Panc1 (cell line): ENCODE measurements around the gene HOPX.

ENCODE experiments used
- CTCF ChIP-seq: fragments of 450-650 bp; IDR thresholded peaks from 2 replicates; pipeline ENCODE4 v1.5.1; 2017; ENCODE audit warnings: mild to moderate bottlenecking
- TCF7L2 ChIP-seq: IDR thresholded peaks from 2 replicates; pipeline ENCODE4 v1.6.1; 2011; ENCODE audit warnings: mild to moderate bottlenecking, low read depth, low read length, inconsistent platforms

GRCh38 chr4:56603297-56603696, 77.8 kb downstream of the HOPX start:
- TF ChIP-seq CTCF (no peak), TCF7L2 (no peak)
